NCI-H345 treated with DMSO at 0.1 percent for 48 hours (cell line): Measurements from ENCODE around the gene LMNB1.
"Not testable (repeated sequence)": the region's sequence is repeated elsewhere in the genome, so short reads cannot be mapped to it uniquely, and the experiment has no call there.

Experiments used
- DNase-seq: peaks from one replicate; lab custom pipeline; 2025; ENCODE audit not compliant: unreplicated experiment; lab: John Stamatoyannopoulos, UW

The LMNB1 gene

GRCh38 chr5:126777975-126778674 is 1.2 kb downstream of the LMNB1 start:
- DNase-seq: peak; percentile 86

- DNase-seq: no peak
Observed at GRCh38 chr5:126778675-126779403, 1.9 kb downstream of the LMNB1 start.

GRCh38 chr5:126780165-126780827 is 3.4 kb downstream of the LMNB1 start:
- DNase-seq: peak; percentile 8

GRCh38 chr5:126788409-126788808 is 11.5 kb downstream of the LMNB1 start:
- not testable (repeated sequence) for DNase-seq

- DNase-seq: no peak
Observed at GRCh38 chr5:126793097-126793496, 16.2 kb downstream of the LMNB1 start.

- DNase-seq: not testable (repeated sequence)
Observed at GRCh38 chr5:126793648-126794047, 16.7 kb downstream of the LMNB1 start.

- DNase-seq: no peak
Observed at GRCh38 chr5:126794157-126794828, 17.4 kb downstream of the LMNB1 start.

- DNase-seq: no peak
Observed at GRCh38 chr5:126799780-126800179, 22.8 kb downstream of the LMNB1 start.

- no peak for DNase-seq
Observed at GRCh38 chr5:126801174-126801991, 24.4 kb downstream of the LMNB1 start.

- no peak for DNase-seq
Observed at GRCh38 chr5:126801992-126802294, 25.0 kb downstream of the LMNB1 start.

- no peak for DNase-seq
Observed at GRCh38 chr5:126805063-126805462, 28.1 kb downstream of the LMNB1 start.

- no peak for DNase-seq
Observed at GRCh38 chr5:126808521-126808988, 31.6 kb downstream of the LMNB1 start.

GRCh38 chr5:126809916-126810315 is 33.0 kb downstream of the LMNB1 start:
- DNase-seq: no peak

- DNase-seq: no peak
Observed at GRCh38 chr5:126810596-126811380, 33.9 kb downstream of the LMNB1 start.

- DNase-seq: no peak
Observed at GRCh38 chr5:126811515-126812198, 34.7 kb downstream of the LMNB1 start.

- no peak for DNase-seq
Observed at GRCh38 chr5:126812199-126812570, 35.2 kb downstream of the LMNB1 start.

GRCh38 chr5:126813799-126814198 is 36.9 kb downstream of the LMNB1 start:
- DNase-seq: not testable (repeated sequence)

- no peak for DNase-seq
Observed at GRCh38 chr5:126814721-126815404, 37.9 kb downstream of the LMNB1 start.

GRCh38 chr5:126816649-126817048 is 39.7 kb downstream of the LMNB1 start:
- no peak for DNase-seq
